Sigmoid colon (tissue), 7 donors: ENCODE measurements around the gene APBB3. TPM values are rescaled to one million over a fixed set of nuclear protein-coding genes. Genes with fewer than 3 reads are reported as not detected.

Experiments
- DNase-seq: peaks from one replicate; pipeline ENCODE4 v3.0.0-alpha.2; 2019
- H3K27ac ChIP-seq, 4 donors: fragments of 200-600 bp; sonication (generic); one replicate each; pipeline ENCODE4 v1.5.1; 2016 to 2019; ENCODE audit warnings: mild to moderate bottlenecking in 1 of 4
- H3K27me3 ChIP-seq, 3 donors: fragments of 200-600 bp; sonication (generic); one replicate each; pipeline ENCODE4 v1.5.1; 2019; ENCODE audit warnings: mild to moderate bottlenecking in 1 of 3
- H3K36me3 ChIP-seq, 4 donors: fragments of 200-600 bp; sonication (generic); one replicate each; pipeline ENCODE4 v1.5.1; 2016 to 2019
- H3K4me1 ChIP-seq, 4 donors: fragments of 200-600 bp; sonication (generic); one replicate each; pipeline ENCODE4 v1.5.1; 2017 to 2019
- H3K4me3 ChIP-seq, 4 donors: fragments of 200-600 bp; sonication (generic); one replicate each; pipeline ENCODE4 v1.5.1; 2017 to 2019; ENCODE audit warnings: mild to moderate bottlenecking in 2 of 4, moderate library complexity in 1 of 4
- H3K9me3 ChIP-seq, 4 donors: fragments of 200-600 bp in 3 of 4; sonication (generic) in 3 of 4; one replicate each; pipeline versions ENCODE4 v1.5.1 to v1.6.1; 2013 to 2019
- EP300 ChIP-seq, 4 donors: sonication (generic); formaldehyde crosslinking; IDR thresholded peaks; one replicate each; pipeline ENCODE4 v1.6.1; 2017; ENCODE audit warnings: antibody characterized with exemption in 4 of 4
- POLR2A ChIP-seq, 2 donors: fragments of 450-650 bp; IDR thresholded peaks; one replicate each; pipeline ENCODE4 v1.6.1; 2016; ENCODE audit warnings: antibody characterized with exemption in 2 of 2, mild to moderate bottlenecking in 2 of 2, moderate library complexity in 2 of 2
- POLR2AphosphoS5 ChIP-seq, 4 donors: sonication (generic); formaldehyde crosslinking; IDR thresholded peaks; one replicate each; pipeline ENCODE4 v1.6.1; 2017; ENCODE audit warnings: antibody characterized with exemption in 4 of 4
- WGBS, 2 donors: extraction: QIAGEN DNeasy Blood & Tissue Kit; methylation state at CpG; one replicate each; pipeline ENCODE4 v1.1.7; 2013; 5-methylcytosine and 5-hydroxymethylcytosine counted together
- intact Hi-C: fragments of 100-400 bp; cut with DNase I; formaldehyde crosslinking; loops from one replicate; pipeline ENCODE4 v1.15.1; 2023
- polyA plus RNA-seq, 3 donors: library from polyadenylated mRNA; stranded (reverse); fragments of 200-250 nt; gene quantifications; one replicate each; pipeline ENCODE4 v1.2.3, GENCODE V29; 2013
- total RNA-seq, 4 donors: library from RNA; depleted of rRNA; stranded (reverse); fragments of >200 nt; gene quantifications; one replicate each; pipeline ENCODE4 v1.1.0, GENCODE V29; 2016
- TF ChIP-seq, protein P1 (sequence below), 4 experiments: fragments of 450-650 bp in 3 of 4; fragments of 200-600 bp in 1 of 4; IDR thresholded peaks; one replicate each; pipeline ENCODE4 v1.5.1; 2016 to 2019; ENCODE audit warnings: antibody characterized with exemption in 4 of 4, mild to moderate bottlenecking in 3 of 4, moderate library complexity in 2 of 4
- donor health status: healthy with polysubstance abuse.
- donor health status: Bipolar disorder and iron deficiency.
- donor health status: healthy.

The APBB3 gene
- total and polyA plus RNA-seq, 7 donors, result 4.2 to 27.9 (median 14.3) TPM

DNA sequence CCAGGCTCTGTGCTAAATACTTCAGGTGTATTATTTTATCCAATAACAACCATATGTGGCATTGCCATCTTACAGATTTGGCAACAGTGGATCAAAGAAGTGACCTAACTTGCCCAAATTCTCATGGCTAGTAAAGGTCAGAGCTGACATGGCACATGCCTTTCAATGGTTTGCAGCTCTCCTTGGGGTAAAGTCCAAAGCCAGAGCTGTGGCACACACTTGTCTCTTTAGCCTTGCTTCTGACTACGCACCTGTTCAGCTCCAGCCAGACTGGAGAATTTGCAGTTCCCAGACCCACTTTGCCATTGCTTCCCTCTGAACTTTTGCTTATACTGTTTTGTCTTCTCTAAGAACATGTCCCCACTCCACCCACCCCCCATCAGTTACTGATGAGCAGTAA lies 6.1 kb upstream of the APBB3 start:
- intact Hi-C loops, result no loop called here
- Histone ChIP-seq H3K27ac (peak overlapping the region in 3 of 4 donors; percentile 44 to 61 (median 54)), H3K4me1 (peaks cover 0 to 41% (median 24%) of the 10 kb centered on the region in 4 donors), H3K27me3 (no peaks in the 10 kb centered on the region), H3K9me3 (no peaks in the 10 kb centered on the region), H3K36me3 (peaks cover 5 to 30% (median 18%) of the 10 kb centered on the region in 4 donors), H3K4me3 (no peak overlapping the region)
- TF ChIP-seq, protein P1, sequence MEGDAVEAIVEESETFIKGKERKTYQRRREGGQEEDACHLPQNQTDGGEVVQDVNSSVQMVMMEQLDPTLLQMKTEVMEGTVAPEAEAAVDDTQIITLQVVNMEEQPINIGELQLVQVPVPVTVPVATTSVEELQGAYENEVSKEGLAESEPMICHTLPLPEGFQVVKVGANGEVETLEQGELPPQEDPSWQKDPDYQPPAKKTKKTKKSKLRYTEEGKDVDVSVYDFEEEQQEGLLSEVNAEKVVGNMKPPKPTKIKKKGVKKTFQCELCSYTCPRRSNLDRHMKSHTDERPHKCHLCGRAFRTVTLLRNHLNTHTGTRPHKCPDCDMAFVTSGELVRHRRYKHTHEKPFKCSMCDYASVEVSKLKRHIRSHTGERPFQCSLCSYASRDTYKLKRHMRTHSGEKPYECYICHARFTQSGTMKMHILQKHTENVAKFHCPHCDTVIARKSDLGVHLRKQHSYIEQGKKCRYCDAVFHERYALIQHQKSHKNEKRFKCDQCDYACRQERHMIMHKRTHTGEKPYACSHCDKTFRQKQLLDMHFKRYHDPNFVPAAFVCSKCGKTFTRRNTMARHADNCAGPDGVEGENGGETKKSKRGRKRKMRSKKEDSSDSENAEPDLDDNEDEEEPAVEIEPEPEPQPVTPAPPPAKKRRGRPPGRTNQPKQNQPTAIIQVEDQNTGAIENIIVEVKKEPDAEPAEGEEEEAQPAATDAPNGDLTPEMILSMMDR (IDR thresholded peaks at IDR 0.05), result no peak
- TF ChIP-seq EP300 (IDR thresholded peaks at IDR 0.05) (no peak), POLR2A (IDR thresholded peaks at IDR 0.05) (no peak), POLR2AphosphoS5 (IDR thresholded peaks at IDR 0.05) (no peak)
- DNase-seq, result no peak
- WGBS, 2 donors, result 97 to 99% methylated on average over 1 of the region's 1 CpG

GRCh38 chr5:140570058-140570457 lies 5.7 kb upstream of the APBB3 start:
- Histone ChIP-seq H3K4me1 (peaks cover 0 to 46% (median 29%) of the 10 kb centered on the region in 4 donors), H3K9me3 (no peaks in the 10 kb centered on the region), H3K27ac (peak overlapping the region; percentile 42 to 65 (median 52)), H3K4me3 (no peak overlapping the region), H3K36me3 (peaks cover 5 to 30% (median 18%) of the 10 kb centered on the region in 4 donors), H3K27me3 (no peaks in the 10 kb centered on the region)
- 93% methylated on average over 4 of the region's 4 CpGs for WGBS, 2 donors
- TF ChIP-seq EP300 (IDR thresholded peaks at IDR 0.05), result no peak
- TF ChIP-seq, protein P1 (IDR thresholded peaks at IDR 0.05), result no peak
- TF ChIP-seq POLR2AphosphoS5 (IDR thresholded peaks at IDR 0.05), result no peak
- TF ChIP-seq POLR2A (IDR thresholded peaks at IDR 0.05), result no peak
- DNase-seq, result peak; percentile 51
- intact Hi-C loops, result no loop called here

DNA sequence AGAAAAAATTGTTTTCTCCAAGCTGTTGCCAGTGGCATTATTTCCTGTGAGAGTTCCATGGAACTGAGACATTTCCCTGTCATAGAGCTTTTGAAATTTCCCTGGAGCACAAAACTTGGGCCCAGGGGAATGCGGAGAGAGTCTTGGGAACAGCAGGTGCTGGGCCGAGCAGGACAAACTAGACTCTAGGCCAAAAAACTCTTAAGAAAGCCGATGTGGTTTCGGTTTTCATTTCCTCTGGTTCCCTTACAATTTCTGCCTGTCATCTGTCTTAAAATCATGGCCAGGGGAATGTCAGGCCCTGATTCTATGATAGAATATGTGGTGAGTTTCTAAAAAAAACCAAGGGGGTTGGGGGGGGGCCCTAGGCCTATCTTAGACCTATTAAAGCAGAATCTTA lies 4.8 kb upstream of the APBB3 start:
- Histone ChIP-seq H3K9me3 (no peaks in the 10 kb centered on the region), H3K27me3 (no peaks in the 10 kb centered on the region), H3K4me1 (peaks cover 0 to 46% (median 30%) of the 10 kb centered on the region in 4 donors), H3K4me3 (no peak overlapping the region), H3K36me3 (peaks cover 5 to 30% (median 18%) of the 10 kb centered on the region in 4 donors), H3K27ac (peak overlapping the region; percentile 44 to 65 (median 55))
- 36 to 70% methylated on average over 4 of the region's 4 CpGs for WGBS, 2 donors
- intact Hi-C loops, result no loop called here
- TF ChIP-seq, protein P1 (IDR thresholded peaks at IDR 0.05), result no peak
- TF ChIP-seq EP300 (IDR thresholded peaks at IDR 0.05) (no peak), POLR2AphosphoS5 (IDR thresholded peaks at IDR 0.05) (no peak), POLR2A (IDR thresholded peaks at IDR 0.05) (no peak)
- DNase-seq, result peak; percentile 55

- WGBS, 2 donors, result 75 to 98% methylated on average over 2 of the region's 2 CpGs
- intact Hi-C loops, result no loop called here
- H3K27ac ChIP-seq, result peak overlapping the region; percentile 44 to 65 (median 55)
Measured at GRCh38 chr5:140568443-140569063, 4.2 kb upstream of the APBB3 start.

More at GRCh38 chr5:140568443-140569063, 4.2 kb upstream of the APBB3 start:
- TF ChIP-seq POLR2AphosphoS5 (IDR thresholded peaks at IDR 0.05), result no peak
- TF ChIP-seq, protein P1 (IDR thresholded peaks at IDR 0.05), result no peak
- TF ChIP-seq POLR2A (IDR thresholded peaks at IDR 0.05), result no peak
- TF ChIP-seq EP300 (IDR thresholded peaks at IDR 0.05), result no peak
- H3K27me3 ChIP-seq, result no peaks in the 10 kb centered on the region
- H3K9me3 ChIP-seq, result no peaks in the 10 kb centered on the region
- H3K4me1 ChIP-seq, result peaks cover 0 to 50% (median 35%) of the 10 kb centered on the region in 4 donors
- H3K4me3 ChIP-seq, result no peak overlapping the region
- peak; percentile 51 for DNase-seq
- peaks cover 5 to 30% (median 18%) of the 10 kb centered on the region in 4 donors for H3K36me3 ChIP-seq
